Measurements from ENCODE around the gene AQP2. TPM values are rescaled to one million over a fixed set of nuclear protein-coding genes. Genes with fewer than 3 reads are reported as not detected.
"Not testable (repeated sequence)": the region's sequence is repeated elsewhere in the genome, so short reads cannot be mapped to it uniquely, and the experiment has no call there.

Gene AQP2
- total RNA-seq, 1 experiment from 2014 or later, result not detected

DNA sequence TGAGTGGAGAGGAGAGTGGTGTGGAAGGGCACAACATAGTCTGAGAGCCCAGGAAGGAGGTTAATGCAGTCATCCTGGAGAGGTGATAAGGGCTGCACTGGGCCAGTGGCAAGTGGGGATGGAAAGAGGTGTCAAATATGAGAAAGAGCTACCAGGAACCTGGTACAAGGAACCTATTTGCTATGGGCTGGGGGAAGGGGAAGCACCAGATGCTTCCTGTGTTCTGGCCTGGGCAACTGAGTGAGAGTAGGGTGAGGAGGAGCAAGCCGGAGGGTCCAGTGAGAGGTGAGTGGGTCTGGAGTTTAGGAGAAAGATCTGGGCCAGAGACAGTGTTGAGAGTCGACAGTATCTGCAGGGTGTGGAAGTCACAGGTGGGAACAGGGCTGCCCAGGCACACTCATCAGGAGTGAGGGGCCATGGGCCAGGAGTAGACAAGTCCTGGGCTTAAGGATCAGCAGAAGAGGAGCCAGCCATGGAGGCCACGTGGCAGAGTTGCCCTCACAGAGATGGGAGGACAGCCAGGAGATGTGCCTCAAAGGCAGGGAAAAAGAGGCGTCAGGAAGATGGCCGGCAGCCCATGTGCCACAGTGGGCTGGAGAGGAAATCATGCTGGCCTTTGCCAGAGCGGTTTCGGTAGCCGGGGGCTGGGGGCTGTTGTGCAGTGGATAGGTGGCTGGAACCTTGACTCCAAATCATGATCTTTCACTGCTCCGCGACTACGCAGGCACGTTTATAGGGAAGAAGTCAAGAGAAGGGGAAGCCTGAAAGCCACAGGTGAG is 19.3 kb downstream of the AQP2 start:
- DNase-seq (ENCODE audit: low read depth), result no peak

DNA sequence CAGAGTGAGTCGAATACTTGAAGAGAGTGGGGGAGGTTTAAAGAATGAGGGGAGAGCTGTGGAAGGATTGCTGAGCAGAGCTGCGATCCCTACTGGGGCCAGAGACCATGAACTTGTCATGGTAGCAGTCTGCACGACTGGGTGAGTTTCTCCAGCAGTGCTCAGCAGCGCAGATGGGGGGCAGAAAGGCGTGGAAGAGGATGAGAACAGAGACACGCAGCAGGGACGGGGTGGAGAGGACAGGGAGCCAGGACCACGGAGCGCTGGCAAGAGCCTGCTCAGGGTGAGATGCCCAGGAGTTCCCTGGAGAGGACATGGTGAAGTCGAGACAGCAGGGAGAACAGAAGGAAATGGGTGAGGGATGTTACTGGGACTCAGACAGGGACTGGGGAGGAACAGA is 20.1 kb downstream of the AQP2 start:
- DNase-seq (ENCODE audit: low read depth), result no peak

DNA sequence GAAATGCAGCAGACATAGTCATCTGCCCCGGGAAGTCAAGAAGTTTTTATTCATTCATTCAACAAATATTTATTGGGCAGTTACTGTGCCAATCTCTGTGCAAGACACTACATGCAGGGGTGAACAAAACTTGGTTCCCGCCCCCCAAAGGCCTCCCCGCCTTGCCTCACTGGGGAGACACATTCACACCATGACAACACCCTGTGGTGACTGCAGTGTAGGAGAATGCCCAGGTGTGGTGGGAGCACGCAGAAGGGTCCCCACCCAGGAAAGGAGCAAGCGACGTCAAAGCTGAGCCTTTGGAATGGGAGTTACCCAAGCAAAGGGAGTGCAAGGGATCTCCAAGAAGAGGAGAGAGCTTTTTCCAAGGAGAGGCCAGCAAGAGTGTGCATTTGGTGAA is 20.6 kb downstream of the AQP2 start:
- DNase-seq (ENCODE audit: low read depth), result no peak

DNA sequence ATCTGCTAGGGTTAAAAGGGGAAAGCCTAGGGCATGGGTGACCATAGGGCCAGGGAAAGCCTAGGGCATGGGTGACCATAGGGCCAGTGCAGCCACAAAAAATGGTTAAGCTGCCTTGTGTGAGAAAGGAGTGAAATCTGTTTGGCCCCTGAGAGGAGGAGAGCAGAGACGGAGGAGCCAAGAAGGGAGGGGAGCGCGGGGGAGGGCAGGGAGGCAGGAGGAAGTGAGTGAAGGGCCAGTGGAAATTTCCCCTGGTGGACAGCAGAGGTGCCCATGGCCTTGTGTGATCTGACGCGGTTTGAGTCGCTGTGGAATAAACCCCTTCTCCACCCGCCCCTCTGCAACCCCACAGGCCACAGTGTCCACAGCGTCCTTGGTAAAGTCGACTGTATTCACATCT is 21.6 kb downstream of the AQP2 start:
- DNase-seq (ENCODE audit: low read depth), result no peak

DNA sequence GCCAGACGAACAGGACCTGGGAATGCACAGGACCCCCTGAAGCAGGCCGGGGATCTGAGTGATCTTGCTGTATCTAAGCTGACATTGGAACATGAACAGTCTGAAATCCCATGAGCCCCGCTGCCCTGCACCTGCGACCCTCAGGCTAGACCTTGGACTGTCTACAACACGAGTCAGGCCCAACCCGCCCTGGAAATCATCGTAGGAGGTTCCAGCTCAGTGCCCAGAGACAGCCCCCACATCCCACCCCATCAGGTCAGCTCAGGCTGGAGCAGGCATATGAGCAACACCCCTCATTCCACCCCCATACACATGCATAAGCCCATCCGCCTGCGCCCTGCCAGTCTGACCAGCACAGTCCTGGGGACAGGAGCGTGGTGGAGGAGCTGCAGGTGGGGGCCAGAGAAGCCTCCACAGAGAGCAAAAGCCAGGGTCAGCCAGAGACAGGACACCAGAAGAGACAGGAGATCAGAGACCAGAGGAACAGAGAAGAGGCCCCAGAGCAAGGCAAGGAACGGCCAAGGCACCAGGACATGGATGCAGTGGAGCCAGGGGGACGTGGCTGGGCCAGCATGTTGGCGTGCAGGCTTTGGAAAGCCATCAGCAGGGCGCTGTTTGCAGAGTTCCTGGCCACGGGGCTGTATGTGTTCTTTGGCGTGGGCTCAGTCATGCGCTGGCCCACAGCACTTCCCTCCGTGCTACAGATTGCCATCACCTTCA is 22.3 kb downstream of the AQP2 start, which contains the start of gene AQP6:
Gene AQP6 (plus strand): TSS at position 307 of the 720 bp plus-strand sequence. CDS start 227 bp downstream, at position 534.
- DNase-seq (ENCODE audit: low read depth), result no peak

DNA sequence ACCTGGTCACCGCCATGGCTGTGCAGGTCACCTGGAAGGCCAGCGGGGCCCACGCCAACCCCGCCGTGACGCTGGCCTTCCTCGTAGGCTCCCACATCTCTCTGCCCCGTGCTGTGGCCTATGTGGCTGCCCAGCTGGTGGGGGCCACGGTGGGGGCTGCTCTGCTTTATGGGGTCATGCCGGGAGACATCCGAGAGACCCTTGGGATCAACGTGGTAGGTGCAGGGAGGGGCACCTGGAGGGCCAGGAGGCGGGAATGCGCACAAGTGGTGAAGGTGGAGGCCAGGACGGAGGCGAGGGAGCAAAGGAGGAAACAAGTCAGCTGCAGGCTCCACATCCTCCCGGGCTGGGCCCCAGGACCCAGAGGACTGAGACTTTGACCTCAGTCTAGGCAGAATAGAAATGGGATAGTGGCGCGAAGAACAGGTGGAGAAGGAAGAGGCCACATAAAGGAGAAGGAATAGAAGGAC is 22.9 kb downstream of the AQP2 start:
- no peak for DNase-seq (ENCODE audit: low read depth)

DNA sequence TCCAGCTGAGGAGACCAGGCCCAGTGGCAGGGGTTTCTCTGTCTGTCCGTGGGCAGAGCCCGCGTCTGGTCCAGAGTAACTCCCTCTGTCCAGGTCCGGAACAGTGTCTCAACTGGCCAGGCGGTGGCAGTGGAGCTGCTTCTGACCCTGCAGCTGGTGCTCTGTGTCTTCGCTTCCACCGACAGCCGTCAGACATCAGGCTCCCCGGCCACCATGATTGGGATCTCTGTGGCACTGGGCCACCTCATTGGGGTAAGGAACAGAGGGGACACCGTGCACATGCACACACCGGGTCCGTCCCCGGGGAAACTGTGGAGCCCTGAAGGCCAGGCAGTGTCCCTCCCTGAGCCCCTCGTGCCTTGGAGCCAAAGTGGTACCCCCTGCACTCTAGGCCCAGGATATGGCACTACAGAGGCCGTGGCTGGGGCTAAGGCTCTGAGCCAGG is 23.7 kb downstream of the AQP2 start:
- DNase-seq (ENCODE audit: low read depth), result peak; percentile 31

DNA sequence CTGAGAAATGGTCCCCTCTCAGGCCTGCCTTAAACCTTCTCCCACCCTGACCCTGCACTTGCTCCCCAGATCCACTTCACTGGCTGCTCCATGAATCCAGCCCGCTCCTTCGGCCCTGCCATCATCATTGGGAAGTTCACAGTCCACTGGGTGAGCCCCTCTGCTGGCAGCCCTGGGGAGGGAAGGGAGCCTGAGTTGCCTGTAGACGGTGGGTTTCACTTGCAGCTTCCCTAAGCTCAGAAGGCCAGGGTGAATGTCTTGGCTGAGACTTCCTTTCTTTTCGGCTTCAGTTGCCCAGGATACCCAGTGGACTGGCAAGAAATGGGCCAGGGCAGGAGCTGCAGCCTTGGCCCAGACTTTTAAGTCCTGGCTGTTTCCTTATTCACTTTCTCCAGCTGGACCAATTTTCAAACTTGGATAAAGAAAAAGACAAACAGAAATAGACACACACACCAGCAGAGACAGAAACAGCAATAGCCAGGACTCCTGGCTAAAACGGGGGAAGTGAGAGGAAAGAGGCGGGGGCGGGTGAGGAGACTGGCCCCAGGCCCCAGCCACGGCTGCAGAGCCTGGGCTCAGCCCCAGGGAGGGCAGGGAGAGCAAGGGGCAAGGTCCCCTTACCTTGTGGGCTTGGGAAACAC is 24.3 kb downstream of the AQP2 start:
- no peak for DNase-seq (ENCODE audit: low read depth)

DNA sequence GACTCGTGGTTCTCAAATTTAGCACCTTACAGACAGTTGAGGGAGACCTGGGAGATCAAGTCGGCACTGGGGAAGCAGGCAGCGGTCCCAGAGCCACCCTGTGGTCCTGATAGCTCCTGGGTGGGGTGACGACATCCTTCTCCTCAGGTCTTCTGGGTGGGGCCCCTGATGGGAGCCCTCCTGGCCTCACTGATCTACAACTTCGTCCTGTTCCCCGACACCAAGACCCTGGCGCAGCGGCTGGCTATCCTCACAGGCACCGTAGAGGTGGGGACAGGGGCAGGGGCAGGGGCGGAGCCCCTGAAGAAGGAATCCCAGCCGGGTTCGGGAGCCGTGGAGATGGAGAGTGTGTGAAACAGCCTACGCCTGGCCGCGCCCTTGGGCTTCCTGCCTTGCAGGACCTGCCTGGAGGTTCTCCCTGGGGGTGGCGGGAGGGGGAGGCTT is 24.8 kb downstream of the AQP2 start:
- no peak for DNase-seq (ENCODE audit: low read depth)

DNA sequence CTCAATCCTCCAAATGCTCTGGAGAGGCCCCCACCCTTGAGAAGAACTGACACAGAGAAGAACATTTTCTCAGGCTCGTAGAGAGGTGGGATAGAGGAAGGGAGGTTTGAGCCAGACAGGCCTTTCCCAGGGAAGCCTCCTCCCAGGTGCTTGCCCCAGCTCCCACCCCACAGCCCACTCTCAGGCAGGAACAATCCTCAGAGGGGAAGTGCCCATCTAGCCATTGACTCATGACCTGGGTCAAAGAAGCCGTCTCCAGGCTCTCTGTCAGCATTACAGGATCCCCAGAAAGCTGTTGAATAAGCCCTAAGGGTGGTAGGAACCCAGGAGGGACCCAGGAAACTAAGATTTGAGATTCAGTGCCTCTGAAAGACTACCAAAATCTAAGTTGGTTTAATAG is 26.0 kb downstream of the AQP2 start:
- no peak for DNase-seq (ENCODE audit: low read depth)

DNA sequence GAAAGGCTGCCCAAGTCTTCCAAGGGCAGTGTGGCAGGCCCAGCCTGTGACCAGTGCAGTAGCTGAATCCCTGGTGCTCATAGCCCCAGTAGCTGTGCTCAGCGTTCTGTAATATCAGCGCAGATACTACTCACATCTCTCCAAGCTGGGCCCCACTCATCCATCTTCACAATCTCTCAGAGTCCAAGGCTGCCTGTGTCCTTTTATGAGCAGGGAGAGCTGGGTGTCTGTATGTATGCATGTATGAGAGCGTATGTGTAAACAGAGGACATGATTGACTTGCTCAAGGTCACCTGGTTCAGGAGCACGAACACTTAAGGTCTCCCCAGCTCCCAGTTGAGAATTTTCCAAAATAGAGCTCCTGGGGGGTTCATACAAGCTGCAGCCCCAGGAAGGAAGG is 27.6 kb downstream of the AQP2 start:
- DNase-seq (ENCODE audit: low read depth), result no peak

DNA sequence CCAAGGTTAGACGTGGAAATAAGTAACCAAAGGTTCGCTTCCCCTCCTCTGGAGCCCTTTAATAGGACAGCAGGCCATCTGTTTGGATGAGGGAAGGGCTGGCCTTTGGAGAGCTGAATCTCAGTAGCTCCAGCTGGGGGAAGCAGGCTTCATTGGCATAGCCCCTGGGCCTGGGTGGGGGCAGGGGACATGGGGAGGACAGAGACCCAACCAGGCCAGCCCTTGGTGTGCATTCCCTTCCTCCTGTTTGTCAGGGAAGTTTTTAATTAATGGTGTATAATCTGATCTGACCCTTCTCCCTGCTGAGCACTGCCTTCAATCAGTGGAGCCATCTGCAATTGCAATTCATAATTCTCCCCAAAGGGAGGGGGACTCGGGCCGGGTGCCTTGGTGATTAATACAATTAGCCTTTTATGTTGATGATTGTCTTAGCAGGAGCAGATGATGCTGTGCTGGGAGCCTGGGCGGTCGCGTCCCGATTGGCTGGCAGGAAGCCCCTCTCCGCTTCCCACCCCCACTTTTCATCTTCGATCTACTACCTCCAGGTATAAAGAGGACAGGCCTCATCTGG is 28.6 kb downstream of the AQP2 start:
- no peak for DNase-seq (ENCODE audit: low read depth)

DNA sequence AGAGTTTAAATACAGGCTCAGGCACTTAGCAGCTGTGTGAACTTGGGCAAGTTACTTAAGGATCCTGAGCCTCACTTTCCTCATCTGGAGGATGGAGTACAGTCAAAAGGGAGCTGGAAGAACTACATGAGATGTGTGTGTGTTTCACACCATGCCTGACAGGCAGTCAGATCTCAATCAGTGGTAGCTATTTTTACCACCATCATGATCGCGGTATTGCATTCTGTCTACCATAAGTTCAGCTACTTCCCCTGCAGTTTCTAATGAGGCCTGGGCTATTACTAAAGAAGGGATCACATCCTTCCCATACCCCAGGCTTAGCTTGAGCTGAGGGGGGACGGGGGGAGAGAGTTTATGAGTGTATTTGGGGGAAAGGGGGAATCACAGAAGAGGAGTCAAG is 29.3 kb downstream of the AQP2 start:
- no peak for DNase-seq (ENCODE audit: low read depth)

DNA sequence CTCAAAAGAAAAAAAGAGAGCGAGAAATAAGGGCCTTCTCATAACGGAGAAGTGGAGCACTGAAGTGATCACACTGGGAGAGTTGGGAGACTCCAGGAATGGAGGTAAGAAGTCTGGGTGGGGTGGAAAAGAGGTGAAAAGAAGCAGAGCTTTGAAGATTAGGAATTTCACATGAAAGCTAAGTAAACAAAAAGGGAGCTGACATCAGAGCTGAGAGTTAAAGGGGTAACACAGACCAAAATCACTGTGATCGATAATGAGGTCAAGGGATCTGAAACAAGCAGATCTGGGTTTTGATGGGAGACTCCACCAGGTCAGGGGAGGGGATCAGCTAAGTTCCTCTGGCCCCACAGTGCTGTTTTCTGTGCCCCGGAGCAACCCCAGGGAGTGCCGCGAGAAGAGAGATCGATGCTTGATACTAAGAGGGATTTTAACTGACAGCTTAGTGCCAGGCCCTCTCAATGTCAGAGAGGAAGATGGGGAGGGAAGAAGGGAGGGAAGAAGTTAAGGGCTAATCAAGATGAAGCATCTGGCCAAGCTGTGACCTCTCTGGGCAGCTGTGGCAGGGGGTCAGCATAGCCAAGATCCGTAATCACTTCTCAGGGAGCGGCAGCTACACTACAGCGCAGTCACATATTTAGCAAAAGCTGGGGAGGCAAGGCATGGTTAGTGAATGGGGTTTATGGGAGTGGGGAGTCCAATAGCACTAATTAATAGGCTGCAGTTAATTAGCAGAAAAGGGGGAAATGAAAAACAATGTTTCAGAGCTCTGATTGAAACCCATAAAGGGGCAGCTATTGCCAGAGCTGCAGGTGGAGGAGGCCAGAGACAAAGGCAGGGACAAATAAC is 30.2 kb downstream of the AQP2 start:
- DNase-seq (ENCODE audit: low read depth), result no peak

DNA sequence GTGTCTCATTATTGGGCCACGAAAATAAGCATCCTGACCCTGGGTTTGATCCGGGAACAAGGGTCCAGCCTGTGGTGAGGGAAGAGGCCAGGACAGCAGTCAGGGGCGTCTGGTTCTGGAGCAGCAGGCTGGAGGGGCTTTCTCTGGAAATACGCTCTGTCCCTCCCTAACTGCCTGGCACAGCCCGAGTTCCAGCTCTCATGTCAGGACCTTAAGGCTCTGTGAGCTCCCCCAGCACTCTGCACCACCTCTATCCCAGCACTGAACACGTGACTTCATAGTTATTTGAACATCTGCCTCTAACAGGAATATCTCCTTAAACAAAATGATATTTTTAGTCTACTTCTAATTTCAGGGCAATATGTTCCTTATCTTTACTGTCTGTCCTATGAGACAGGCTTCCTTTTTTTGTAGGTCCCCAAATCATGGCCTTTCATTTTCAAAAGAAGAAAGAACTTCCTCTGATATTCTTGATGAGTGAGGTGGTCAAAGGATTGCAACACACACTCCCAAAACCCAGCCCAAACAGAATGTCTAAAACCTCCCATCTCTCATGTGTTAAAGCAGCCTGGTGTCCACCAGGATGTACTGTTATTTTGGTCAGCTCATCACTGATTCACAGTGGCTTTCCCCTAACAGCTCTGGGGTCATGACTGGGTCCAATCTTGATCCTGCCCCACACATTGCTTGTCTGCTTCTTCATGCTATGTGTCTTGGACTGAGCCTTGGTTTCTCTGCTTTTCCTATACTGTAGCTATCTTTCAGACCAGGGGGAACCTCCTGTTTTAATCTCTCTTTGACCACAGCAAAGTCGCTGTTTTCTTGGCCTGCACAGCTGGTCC is 31.9 kb downstream of the AQP2 start:
- no peak for DNase-seq (ENCODE audit: low read depth)

DNA sequence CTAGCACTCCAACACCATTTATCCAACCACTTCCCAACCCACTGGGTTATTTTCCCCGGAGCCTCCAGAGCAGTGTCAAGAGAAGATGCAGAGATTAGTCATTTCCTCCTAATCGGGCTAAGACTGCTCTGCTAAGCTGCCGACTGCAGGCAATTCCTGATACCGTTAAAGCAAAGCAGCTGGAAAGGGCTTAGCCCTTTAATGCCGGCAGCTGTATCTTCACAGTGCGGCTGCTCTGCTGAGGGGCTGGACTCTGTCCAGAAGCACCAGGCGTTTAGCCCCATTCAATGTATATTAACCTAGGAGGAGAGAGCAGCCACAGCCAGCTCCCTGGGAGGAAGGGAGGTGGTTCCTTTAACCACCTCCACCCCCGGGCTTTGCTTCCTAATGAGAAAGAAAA is 33.4 kb downstream of the AQP2 start:
- peak; percentile 79 for DNase-seq (ENCODE audit: low read depth)

DNA sequence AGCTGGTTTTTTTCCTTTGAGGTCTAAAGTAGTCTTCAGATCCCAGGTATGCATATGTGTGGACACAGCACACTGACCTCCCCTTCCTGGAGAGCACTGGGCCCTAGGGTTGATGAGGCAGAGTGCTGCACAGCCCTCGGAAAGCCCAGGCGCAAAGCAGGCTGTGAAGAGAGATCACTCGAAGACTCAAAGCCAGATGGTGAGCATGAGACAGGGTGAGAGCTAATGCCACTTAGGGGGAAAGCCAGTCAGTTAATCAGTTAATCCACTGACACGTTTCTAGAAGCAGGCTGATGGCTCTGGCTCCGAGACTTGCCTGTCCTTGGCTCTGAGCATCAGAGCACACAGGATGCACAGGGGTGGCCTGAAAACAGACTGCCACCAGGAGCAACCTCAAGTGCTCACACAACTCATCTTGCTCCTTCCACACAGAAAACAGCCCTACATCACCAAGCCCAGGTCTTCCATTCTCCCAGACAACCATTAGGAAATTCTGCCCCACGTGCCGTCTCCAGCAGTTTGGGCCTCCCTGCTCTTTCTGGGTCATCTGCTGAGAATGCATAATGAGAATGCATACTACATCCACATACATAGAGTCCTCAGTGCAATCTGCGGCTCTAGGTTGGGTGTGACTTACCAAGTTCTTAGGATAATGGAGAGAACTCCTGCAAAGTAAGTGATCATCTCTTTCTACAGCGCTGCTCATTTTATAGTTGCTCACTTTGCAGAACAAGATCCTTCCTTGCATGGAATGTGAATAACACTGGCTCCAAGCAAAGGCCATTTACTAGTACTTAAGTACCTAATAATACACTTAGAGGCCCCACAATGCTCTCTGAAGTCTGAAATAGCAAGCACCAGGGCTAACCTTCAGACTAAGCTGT is 34.2 kb downstream of the AQP2 start:
- no peak for DNase-seq (ENCODE audit: low read depth)

DNA sequence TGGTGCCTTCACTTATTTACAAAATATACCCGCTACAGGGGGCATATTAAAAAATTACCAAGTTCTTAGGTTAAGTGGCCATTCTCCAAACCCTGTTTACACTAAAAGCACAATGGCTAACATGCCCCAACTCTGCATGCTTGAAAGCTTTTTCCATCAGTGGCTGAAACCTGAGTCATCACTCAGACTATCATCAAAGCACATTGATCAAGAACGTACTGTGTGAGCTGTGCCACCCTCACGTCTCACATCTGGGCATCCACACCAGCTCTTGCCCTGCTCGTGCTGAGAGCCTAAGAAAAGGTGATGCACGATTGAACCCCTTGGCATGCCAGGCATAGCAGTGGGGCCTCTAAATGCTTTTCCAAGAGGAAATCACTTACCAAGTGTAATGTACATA is 35.4 kb downstream of the AQP2 start:
- no peak for DNase-seq (ENCODE audit: low read depth)

DNA sequence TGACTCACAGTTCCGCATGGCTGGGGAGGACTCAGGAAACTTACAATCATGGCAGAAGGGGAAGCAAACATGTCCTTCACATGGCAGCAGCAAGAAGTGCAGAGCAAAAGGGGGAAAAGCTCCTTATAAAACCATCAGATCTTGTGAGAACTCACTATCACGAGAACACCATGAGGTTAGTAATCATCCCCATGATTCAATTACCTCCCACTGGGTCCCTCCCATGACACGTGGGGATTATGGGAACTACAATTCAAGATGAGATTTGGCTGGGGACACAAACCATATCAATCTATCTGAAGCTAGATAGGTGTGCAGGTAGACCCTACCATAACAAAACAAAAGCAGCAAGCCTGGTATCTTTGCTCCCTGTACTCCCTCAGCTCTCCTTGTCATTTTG is 35.9 kb downstream of the AQP2 start:
- DNase-seq (ENCODE audit: low read depth), result not testable (repeated sequence)

Measured in M059J (cell line).